ENCODE data around the gene SFTPD.

DNA sequence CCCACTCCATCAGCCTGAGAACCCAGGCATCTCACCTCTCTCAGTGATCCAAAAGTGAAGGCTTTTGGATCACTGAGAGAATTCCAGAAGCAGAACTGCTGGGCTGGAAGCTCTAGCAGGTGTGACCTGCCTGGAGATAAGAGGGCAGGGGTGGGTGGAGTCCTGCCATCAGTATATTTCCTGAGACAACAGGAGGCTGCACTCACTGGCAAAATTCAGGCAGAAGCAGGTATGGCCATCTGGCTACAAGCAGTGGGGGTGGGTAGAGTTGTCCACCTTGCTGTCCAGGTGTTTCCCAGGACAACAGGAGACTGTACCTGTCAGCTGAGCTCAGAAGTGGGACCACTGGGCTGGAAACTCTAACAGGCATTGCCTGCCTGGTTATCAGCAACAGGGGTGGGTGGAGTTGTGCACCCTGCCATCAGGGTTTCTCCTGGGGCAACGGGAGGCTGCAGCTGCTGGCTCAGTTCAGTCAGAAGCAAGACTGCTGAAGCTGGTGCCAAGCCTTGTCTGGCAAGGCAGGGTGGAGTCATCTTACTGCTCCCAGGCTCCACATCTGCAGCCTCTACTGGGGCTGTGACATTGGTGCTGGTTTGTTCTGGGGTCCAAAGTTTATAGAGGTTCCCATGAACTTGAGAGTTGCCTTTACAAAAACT, 47.2 kb upstream of the SFTPD start:
- TF ChIP-seq, protein P1, sequence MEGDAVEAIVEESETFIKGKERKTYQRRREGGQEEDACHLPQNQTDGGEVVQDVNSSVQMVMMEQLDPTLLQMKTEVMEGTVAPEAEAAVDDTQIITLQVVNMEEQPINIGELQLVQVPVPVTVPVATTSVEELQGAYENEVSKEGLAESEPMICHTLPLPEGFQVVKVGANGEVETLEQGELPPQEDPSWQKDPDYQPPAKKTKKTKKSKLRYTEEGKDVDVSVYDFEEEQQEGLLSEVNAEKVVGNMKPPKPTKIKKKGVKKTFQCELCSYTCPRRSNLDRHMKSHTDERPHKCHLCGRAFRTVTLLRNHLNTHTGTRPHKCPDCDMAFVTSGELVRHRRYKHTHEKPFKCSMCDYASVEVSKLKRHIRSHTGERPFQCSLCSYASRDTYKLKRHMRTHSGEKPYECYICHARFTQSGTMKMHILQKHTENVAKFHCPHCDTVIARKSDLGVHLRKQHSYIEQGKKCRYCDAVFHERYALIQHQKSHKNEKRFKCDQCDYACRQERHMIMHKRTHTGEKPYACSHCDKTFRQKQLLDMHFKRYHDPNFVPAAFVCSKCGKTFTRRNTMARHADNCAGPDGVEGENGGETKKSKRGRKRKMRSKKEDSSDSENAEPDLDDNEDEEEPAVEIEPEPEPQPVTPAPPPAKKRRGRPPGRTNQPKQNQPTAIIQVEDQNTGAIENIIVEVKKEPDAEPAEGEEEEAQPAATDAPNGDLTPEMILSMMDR (IDR thresholded peaks at IDR 0.05; ENCODE audit: low read length) = no peak
- TF ChIP-seq EZH2phosphoT487 (IDR thresholded peaks at IDR 0.05; ENCODE audit: low read length) = no peak
